HCT116 (cell line): ENCODE results near the gene LRP1B. TPM values are rescaled to one million over a fixed set of nuclear protein-coding genes. Genes with fewer than 3 reads are reported as not detected.

Experiments
- ATAC-seq: fragments of 200-7000 bp; cut with Tn5 transposase; 2 replicates; pipeline ENCODE4 v1.9.1; 2020; ENCODE audit warnings: mild to moderate bottlenecking, moderate library complexity
- BruUV-seq: library from RNA; stranded (reverse); fragments of 400-500 nt; replicated peaks from 2 replicates; lab custom pipeline; 2021; lab: Mats Ljungman, UMichigan
- CTCF ChIA-PET: fragments of 300-600 bp; sonication (Branson Sonifier 250); formaldehyde crosslinking; loops from one replicate; lab custom pipeline; 2021; ENCODE audit warnings: antibody characterized with exemption; lab: Charles Lee
- POLR2A ChIA-PET: fragments of 300-600, 350-600 bp; sonication (Branson Sonifier 250); formaldehyde crosslinking; loops from one replicate; lab custom pipeline; 2021; ENCODE audit warnings: antibody characterized with exemption; lab: Charles Lee
- RAD21 ChIA-PET, 2 experiments: fragments of 300-600 bp; sonication (Branson Sonifier 250); formaldehyde crosslinking; loops; one replicate each; lab custom pipeline; 2023; ENCODE audit warnings: low total read pairs in 2 of 2; ENCODE audit not compliant: uncharacterized antibody in 2 of 2, unreplicated experiment in 2 of 2, low non-redundant PET in 1 of 2; lab: Charles Lee
- DNase-seq: peaks from one replicate; pipeline ENCODE4 v3.0.0-alpha.2; 2010; ENCODE audit warnings: low read depth, low spot score
- H2AFZ ChIP-seq: fragments of 200-600 bp; shearing (Covaris generic), sonication (generic); 2 replicates; pipeline ENCODE4 v1.6.1; 2017; ENCODE audit warnings: low read depth, mixed run types, mixed read lengths, antibody characterized with exemption, low read length; ENCODE audit not compliant: poor library complexity, severe bottlenecking
- H3K27ac ChIP-seq: 2 replicates; pipeline ENCODE4 v1.5.1; 2012; ENCODE audit warnings: low read depth, low read length
- H3K27me3 ChIP-seq: fragments of 200-600 bp; sonication (generic); 2 replicates; pipeline ENCODE4 v1.6.1; 2016; ENCODE audit warnings: mixed run types, low read length, mixed read lengths; ENCODE audit not compliant: insufficient read depth
- H3K36me3 ChIP-seq, 2 experiments: fragments of 200-500 bp in 1 of 2; fragments of 200-600 bp in 1 of 2; sonication (Bioruptor generic) in 1 of 2; sonication (generic) in 1 of 2; 2 replicates each; pipeline versions ENCODE4 v1.5.1 to v1.6.1; 2014 to 2016; ENCODE audit warnings: low read length in 2 of 2, inconsistent platforms in 1 of 2, mixed read lengths in 1 of 2, mixed run types in 1 of 2; ENCODE audit not compliant: insufficient read depth in 2 of 2, control insufficient read depth in 1 of 2
- H3K4me1 ChIP-seq, 2 experiments: fragments of 200-600 bp in 1 of 2; sonication (generic) in 1 of 2; 2 replicates each; pipeline versions ENCODE4 v1.5.1 to v1.6.1; 2012 to 2017; ENCODE audit warnings: low read length in 2 of 2, inconsistent platforms in 1 of 2, mild to moderate bottlenecking in 1 of 2, mixed read lengths in 1 of 2, mixed run types in 1 of 2, moderate library complexity in 1 of 2; ENCODE audit not compliant: insufficient read depth in 2 of 2, control insufficient read depth in 1 of 2
- H3K4me2 ChIP-seq: fragments of 200-600 bp; sonication (generic); 2 replicates; pipeline ENCODE4 v1.6.1; 2017; ENCODE audit warnings: mixed run types, low read length, mixed read lengths
- H3K4me3 ChIP-seq, 2 experiments: fragments of 200-600 bp in 1 of 2; sonication (generic) in 1 of 2; replicated peaks in 1 of 2; 2 replicates each; pipeline ENCODE4 v1.5.1; 2011 to 2016; ENCODE audit warnings: low read length in 2 of 2, control low read depth in 1 of 2, low read depth in 1 of 2, mild to moderate bottlenecking in 1 of 2, mixed read lengths in 1 of 2, mixed run types in 1 of 2
- H3K79me2 ChIP-seq: fragments of 200-600 bp; sonication (generic); 2 replicates; pipeline ENCODE4 v1.6.1; 2017; ENCODE audit warnings: mild to moderate bottlenecking, mixed run types, low read length, moderate library complexity, mixed read lengths; ENCODE audit not compliant: insufficient read depth
- H3K9ac ChIP-seq: fragments of 200-600 bp; sonication (generic); 2 replicates; pipeline ENCODE4 v1.6.1; 2016; ENCODE audit warnings: low read length, mixed read lengths
- H3K9me2 ChIP-seq: fragments of 200-600 bp; sonication (generic), shearing (Covaris generic); 2 replicates; pipeline ENCODE4 v1.6.1; 2017; ENCODE audit warnings: mixed run types, mild to moderate bottlenecking, moderate library complexity; ENCODE audit not compliant: insufficient read depth
- H3K9me3 ChIP-seq, 2 experiments: fragments of 200-500 bp in 1 of 2; fragments of 200-600 bp in 1 of 2; sonication (Bioruptor generic) in 1 of 2; sonication (generic) in 1 of 2; 2 replicates each; pipeline ENCODE4 v1.6.1; 2014 to 2017; ENCODE audit warnings: low read length in 2 of 2, mixed read lengths in 2 of 2, inconsistent platforms in 1 of 2, low read depth in 1 of 2, mild to moderate bottlenecking in 1 of 2, mixed run types in 1 of 2, moderate library complexity in 1 of 2; ENCODE audit not compliant: control insufficient read depth in 1 of 2, insufficient read depth in 1 of 2
- H4K20me1 ChIP-seq: fragments of 200-600 bp; sonication (generic), shearing (Covaris generic); 2 replicates; pipeline ENCODE4 v1.6.1; 2017; ENCODE audit warnings: mixed run types, mild to moderate bottlenecking, moderate library complexity; ENCODE audit not compliant: insufficient read depth
- CBX3 ChIP-seq: IDR thresholded peaks from 2 replicates; pipeline ENCODE4 v1.6.1; 2012; ENCODE audit warnings: low read depth
- CEBPB ChIP-seq: IDR thresholded peaks from 2 replicates; pipeline ENCODE4 v1.6.1; 2012; ENCODE audit warnings: low read depth
- CTCF ChIP-seq, 3 experiments: fragments of 200-600 bp in 1 of 3; sonication (generic) in 1 of 3; IDR thresholded peaks in 2 of 3; conservative IDR thresholded peaks in 1 of 3; 2 replicates each; pipeline ENCODE4 v1.5.1; 2012 to 2017; ENCODE audit warnings: low read depth in 2 of 3, low read length in 2 of 3, antibody characterized with exemption in 1 of 3, borderline replicate concordance in 1 of 3, control low read depth in 1 of 3, mild to moderate bottlenecking in 1 of 3, mixed read lengths in 1 of 3, mixed run types in 1 of 3, moderate library complexity in 1 of 3; ENCODE audit not compliant: insufficient read depth in 1 of 3
- EGR1 ChIP-seq: IDR thresholded peaks from 2 replicates; pipeline ENCODE4 v1.6.1; 2012; ENCODE audit warnings: low read depth
- FOSL1 ChIP-seq: IDR thresholded peaks from 2 replicates; pipeline ENCODE4 v1.6.1; 2012; ENCODE audit warnings: low read depth
- JUND ChIP-seq: IDR thresholded peaks from 2 replicates; pipeline ENCODE4 v1.6.1; 2012
- MAX ChIP-seq: IDR thresholded peaks from 2 replicates; pipeline ENCODE4 v1.6.1; 2012
- REST ChIP-seq: IDR thresholded peaks from 2 replicates; pipeline ENCODE4 v1.6.1; 2012; ENCODE audit warnings: low read depth
- SIN3A ChIP-seq: IDR thresholded peaks from 2 replicates; pipeline ENCODE4 v1.6.1; 2012; ENCODE audit warnings: low read depth
- SP1 ChIP-seq: IDR thresholded peaks from 2 replicates; pipeline ENCODE4 v1.6.1; 2012; ENCODE audit warnings: low read depth
- SRF ChIP-seq: IDR thresholded peaks from 2 replicates; pipeline ENCODE4 v1.6.1; 2012; ENCODE audit warnings: low read depth
- TCF7L2 ChIP-seq: IDR thresholded peaks from 2 replicates; pipeline ENCODE4 v1.7.0; 2011; ENCODE audit warnings: borderline replicate concordance, inconsistent platforms; ENCODE audit not compliant: insufficient read depth, insufficient read length; ENCODE audit errors: extremely low read depth
- YY1 ChIP-seq: IDR thresholded peaks from 2 replicates; pipeline ENCODE4 v1.6.1; 2011; ENCODE audit warnings: low read length, low read depth, moderate library complexity, mild to moderate bottlenecking; ENCODE audit not compliant: insufficient replicate concordance; ENCODE audit errors: extremely low read depth
- ZFX ChIP-seq: fragments of 450-650 bp; IDR thresholded peaks from 2 replicates; pipeline ENCODE4 v1.6.1; 2017
- intact Hi-C: fragments of 100-400 bp; cut with micrococcal nuclease; formaldehyde crosslinking; loops from 2 replicates; pipeline ENCODE4 v1.10.0; 2022
- total RNA-seq: library from RNA; stranded (reverse); gene quantifications from one replicate; pipeline ENCODE4 v1.2.1, GENCODE V29; 2021; ENCODE audit not compliant: unreplicated experiment

LRP1B gene
- total RNA-seq, 1 experiment from 2014 or later = 0.34 TPM

- Histone ChIP-seq H3K27ac (no peak overlapping the region), H3K9me2 (no peaks in the 10 kb centered on the region), H4K20me1 (no peaks in the 10 kb centered on the region), H3K4me1 (no peaks in the 10 kb centered on the region), H3K4me2 (no peak overlapping the region), H3K79me2 (no peaks in the 10 kb centered on the region), H3K9me3 (no peaks in the 10 kb centered on the region), H3K4me3 (no peak overlapping the region), H2AFZ (no peak overlapping the region), H3K36me3 (no peaks in the 10 kb centered on the region), H3K9ac (no peak overlapping the region), H3K27me3 (no peaks in the 10 kb centered on the region)
- ChIA-PET POLR2A (no interaction called here), CTCF (no interaction called here), RAD21 (no interaction called here)
- DNase-seq (no peak), ATAC-seq (no peak)
- no TSS peak for BruUV-seq
- TF ChIP-seq SRF (no peak), REST (no peak), ZFX (no peak), SP1 (no peak), CTCF (IDR thresholded peaks at IDR 0.05 in 2 of 3, conservative IDR thresholded peaks at IDR 0.05 in 1 of 3; ENCODE audit: borderline replicate concordance in 1 of 3, insufficient read depth in 1 of 3, low read depth in 2 of 3, low read length in 2 of 3) (no peak), MAX (no peak), FOSL1 (no peak), EGR1 (no peak), CEBPB (no peak), TCF7L2 (no peak), YY1 (no peak), CBX3 (no peak), SIN3A (no peak), JUND (no peak)
- intact Hi-C loops = no loop called here
Observed at GRCh38 chr2:140842110-140842509, 1288.7 kb downstream of the LRP1B start.
